Stimulated activated CD8-positive, alpha-beta memory T cell treated with anti-CD3 and anti-CD28 coated beads, Interleukin-7, amount 100 ng/mL, for 48 hours (primary cell): ENCODE measurements around the gene PITPNC1.
"Not testable (repeated sequence)": the region's sequence is repeated elsewhere in the genome, so short reads cannot be mapped to it uniquely, and the experiment has no call there.

Source experiments
- DNase-seq, 2 donors: peaks; one replicate each; pipeline ENCODE4 v3.0.0-alpha.2; 2020; ENCODE audit warnings: low read depth in 1 of 2; ENCODE audit errors: extremely low read depth in 1 of 2

PITPNC1 gene

GRCh38 chr17:67376737-67377487, at the start of gene PITPNC1:
PITPNC1 (plus strand) TSS chr17:67377281.
- peak; percentile 84 to 86 for DNase-seq

- no peak for DNase-seq
Measured at GRCh38 chr17:67328026-67328425, 49.1 kb upstream of the PITPNC1 start.

GRCh38 chr17:67331381-67332161, 45.5 kb upstream of the PITPNC1 start:
- not testable (repeated sequence) for DNase-seq

GRCh38 chr17:67332162-67332508, 44.9 kb upstream of the PITPNC1 start:
- not testable (repeated sequence) for DNase-seq

GRCh38 chr17:67335245-67335835, 41.7 kb upstream of the PITPNC1 start:
- no peak for DNase-seq

GRCh38 chr17:67336859-67337258, 40.2 kb upstream of the PITPNC1 start:
- no peak for DNase-seq

- DNase-seq: not testable (repeated sequence)
Measured at GRCh38 chr17:67338353-67338752, 38.7 kb upstream of the PITPNC1 start.

GRCh38 chr17:67343237-67343636, 33.8 kb upstream of the PITPNC1 start:
- no peak for DNase-seq

GRCh38 chr17:67347826-67348225, 29.3 kb upstream of the PITPNC1 start:
- no peak for DNase-seq

GRCh38 chr17:67349420-67349819, 27.7 kb upstream of the PITPNC1 start:
- DNase-seq: no peak

- DNase-seq: no peak
Measured at GRCh38 chr17:67353161-67353560, 23.9 kb upstream of the PITPNC1 start.

- no peak for DNase-seq
Measured at GRCh38 chr17:67353929-67354574, 23.0 kb upstream of the PITPNC1 start.

GRCh38 chr17:67358612-67359011, 18.5 kb upstream of the PITPNC1 start:
- DNase-seq: no peak

GRCh38 chr17:67359960-67360791, 16.9 kb upstream of the PITPNC1 start:
- DNase-seq: peak in 1 of 2 donors; percentile 38

- no peak for DNase-seq
Measured at GRCh38 chr17:67360880-67361279, 16.2 kb upstream of the PITPNC1 start.

- DNase-seq: no peak
Measured at GRCh38 chr17:67362173-67362572, 14.9 kb upstream of the PITPNC1 start.

GRCh38 chr17:67364847-67365737, 12.0 kb upstream of the PITPNC1 start:
- no peak for DNase-seq

- no peak for DNase-seq
Measured at GRCh38 chr17:67365738-67366192, 11.3 kb upstream of the PITPNC1 start.
